ENCODE data around the gene NUPR2.
A peak's percentile ranks its signal among the peaks of the same experiment; 100 is the strongest.
"Not testable (repeated sequence)": the region's sequence is repeated elsewhere in the genome, so short reads cannot be mapped to it uniquely, and the experiment has no call there.

NUPR2 gene

GRCh38 chr7:56081626-56082340, 34.4 kb downstream of the NUPR2 start:
- TF ChIP-seq, protein P1, sequence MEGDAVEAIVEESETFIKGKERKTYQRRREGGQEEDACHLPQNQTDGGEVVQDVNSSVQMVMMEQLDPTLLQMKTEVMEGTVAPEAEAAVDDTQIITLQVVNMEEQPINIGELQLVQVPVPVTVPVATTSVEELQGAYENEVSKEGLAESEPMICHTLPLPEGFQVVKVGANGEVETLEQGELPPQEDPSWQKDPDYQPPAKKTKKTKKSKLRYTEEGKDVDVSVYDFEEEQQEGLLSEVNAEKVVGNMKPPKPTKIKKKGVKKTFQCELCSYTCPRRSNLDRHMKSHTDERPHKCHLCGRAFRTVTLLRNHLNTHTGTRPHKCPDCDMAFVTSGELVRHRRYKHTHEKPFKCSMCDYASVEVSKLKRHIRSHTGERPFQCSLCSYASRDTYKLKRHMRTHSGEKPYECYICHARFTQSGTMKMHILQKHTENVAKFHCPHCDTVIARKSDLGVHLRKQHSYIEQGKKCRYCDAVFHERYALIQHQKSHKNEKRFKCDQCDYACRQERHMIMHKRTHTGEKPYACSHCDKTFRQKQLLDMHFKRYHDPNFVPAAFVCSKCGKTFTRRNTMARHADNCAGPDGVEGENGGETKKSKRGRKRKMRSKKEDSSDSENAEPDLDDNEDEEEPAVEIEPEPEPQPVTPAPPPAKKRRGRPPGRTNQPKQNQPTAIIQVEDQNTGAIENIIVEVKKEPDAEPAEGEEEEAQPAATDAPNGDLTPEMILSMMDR (IDR thresholded peaks at IDR 0.05; ENCODE audit: control insufficient read depth, extremely low read depth, insufficient read depth): no peak
- H3K4me3 ChIP-seq (ENCODE audit: low read depth, low read length): no peak overlapping the region
- DNase-seq (ENCODE audit: low read depth): no peak

DNA sequence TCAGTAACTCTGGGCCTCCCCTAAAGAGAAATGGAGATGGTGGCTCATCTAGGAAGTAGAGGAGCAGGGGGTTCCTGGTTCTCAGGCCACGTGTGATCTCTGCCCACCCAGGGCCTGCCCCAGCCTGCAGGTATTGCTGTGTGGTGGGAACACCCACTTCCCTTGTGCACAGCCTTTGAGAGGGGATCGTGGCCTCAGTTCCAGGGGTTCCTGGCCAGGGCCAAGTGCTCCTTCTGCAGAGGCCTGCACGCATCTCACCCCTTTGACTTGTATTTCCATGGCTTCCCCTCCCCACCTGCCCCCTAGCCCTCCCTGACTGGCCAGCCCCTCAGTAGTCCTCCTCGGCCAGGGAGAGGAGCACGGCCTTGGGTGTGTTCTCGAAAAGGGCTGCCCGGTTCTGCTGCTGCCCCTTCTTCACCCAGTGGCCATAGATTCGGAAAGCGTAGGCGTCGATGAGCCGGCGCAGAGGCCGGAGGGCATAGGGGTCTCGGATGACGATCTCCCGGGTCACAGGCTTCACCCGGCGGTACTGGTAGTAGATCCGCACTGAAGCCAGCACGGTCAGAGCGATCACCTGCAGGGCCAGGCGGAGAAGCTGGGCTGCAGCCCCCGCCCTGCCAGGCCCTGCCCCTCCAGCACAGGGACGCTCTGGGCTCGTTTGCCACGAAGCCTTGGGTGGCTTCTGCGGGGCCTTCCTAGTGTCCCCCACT, 35.3 kb downstream of the NUPR2 start:
- DNase-seq (ENCODE audit: low read depth); H3K4me3 ChIP-seq (ENCODE audit: low read depth, low read length): not testable (repeated sequence)

DNA sequence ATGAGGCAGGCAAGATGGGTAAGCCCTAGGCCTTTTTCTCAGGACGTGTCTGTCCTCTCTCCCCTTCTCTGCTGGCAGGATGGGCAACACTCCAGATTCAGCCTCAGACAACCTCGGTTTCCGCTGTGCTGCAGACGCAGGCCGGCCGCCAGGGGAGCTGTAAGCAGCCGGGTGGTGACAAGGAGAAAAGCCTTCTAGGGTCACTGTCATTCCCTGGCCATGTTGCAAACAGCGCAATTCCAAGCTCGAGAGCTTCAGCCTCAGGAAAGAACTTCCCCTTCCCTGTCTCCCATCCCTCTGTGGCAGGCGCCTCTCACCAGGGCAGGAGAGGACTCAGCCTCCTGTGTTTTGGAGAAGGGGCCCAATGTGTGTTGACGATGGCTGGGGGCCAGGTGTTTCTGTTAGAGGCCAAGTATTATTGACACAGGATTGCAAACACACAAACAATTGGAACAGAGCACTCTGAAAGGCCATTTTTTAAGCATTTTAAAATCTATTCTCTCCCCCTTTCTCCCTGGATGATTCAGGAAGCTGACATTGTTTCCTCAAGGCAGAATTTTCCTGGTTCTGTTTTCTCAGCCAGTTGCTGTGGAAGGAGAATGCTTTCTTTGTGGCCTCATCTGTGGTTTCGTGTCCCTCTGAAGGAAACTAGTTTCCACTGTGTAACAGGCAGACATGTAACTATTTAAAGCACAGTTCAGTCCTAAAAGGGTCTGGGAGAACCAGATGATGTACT, 36.6 kb downstream of the NUPR2 start:
- peak; percentile 89 for DNase-seq (ENCODE audit: low read depth)
- TF ChIP-seq, protein P1 (IDR thresholded peaks at IDR 0.05; ENCODE audit: control insufficient read depth, extremely low read depth, insufficient read depth): peak; percentile 88
- 0 out of 2 replicates have a peak overlapping the region, but pooled peaks have one; percentile 5 for H3K4me3 ChIP-seq (ENCODE audit: low read depth, low read length)

GRCh38 chr7:56078196-56078595, 38.0 kb downstream of the NUPR2 start:
- no peak overlapping the region for H3K4me3 ChIP-seq (ENCODE audit: low read depth, low read length)
- no peak for DNase-seq (ENCODE audit: low read depth)
- TF ChIP-seq, protein P1 (IDR thresholded peaks at IDR 0.05; ENCODE audit: control insufficient read depth, extremely low read depth, insufficient read depth): no peak

DNA sequence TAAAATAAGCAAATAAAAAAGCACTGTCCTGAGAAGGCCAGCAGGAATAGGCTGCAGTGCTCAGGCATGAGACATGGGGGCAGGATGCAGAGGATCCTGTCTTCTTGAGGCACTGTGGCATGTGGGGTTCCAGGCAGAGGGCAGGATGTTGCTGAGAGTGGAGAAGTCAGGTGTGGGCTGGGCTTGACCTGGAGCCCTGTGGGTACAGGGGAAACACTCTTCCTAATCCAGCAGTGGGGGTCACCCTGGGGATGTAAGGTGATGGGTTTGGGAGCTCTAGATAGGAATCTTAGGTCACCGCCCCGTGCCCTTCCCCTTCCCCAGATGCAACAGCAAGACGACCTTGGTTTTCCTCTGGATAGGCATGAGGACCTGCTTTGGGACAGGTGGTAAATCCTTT, 38.5 kb downstream of the NUPR2 start:
- TF ChIP-seq, protein P1 (IDR thresholded peaks at IDR 0.05; ENCODE audit: control insufficient read depth, extremely low read depth, insufficient read depth): no peak
- DNase-seq (ENCODE audit: low read depth): no peak
- H3K4me3 ChIP-seq (ENCODE audit: low read depth, low read length): no peak overlapping the region

DNA sequence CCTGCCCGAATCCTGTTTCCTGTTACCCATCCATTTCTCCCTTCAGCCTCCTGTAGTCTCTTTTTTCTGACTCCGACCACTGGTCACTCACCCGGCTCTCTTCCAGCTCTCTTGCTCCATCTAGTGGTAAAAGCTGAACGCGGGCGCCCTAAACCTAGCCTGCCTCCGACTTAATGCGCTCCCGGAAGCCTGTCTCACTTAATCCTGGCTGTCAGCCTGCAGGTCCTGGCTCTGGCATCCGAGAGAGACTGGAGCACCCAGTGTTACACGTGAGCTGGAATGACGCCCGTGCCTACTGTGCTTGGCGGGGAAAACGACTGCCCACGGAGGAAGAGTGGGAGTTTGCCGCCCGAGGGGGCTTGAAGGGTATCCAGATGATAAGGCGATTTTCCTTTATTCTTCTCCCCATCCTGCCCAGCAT, 41.8 kb downstream of the NUPR2 start:
- H3K4me3 ChIP-seq (ENCODE audit: low read depth, low read length): no peak overlapping the region
- TF ChIP-seq, protein P1 (IDR thresholded peaks at IDR 0.05; ENCODE audit: control insufficient read depth, extremely low read depth, insufficient read depth): peak; percentile 75
- DNase-seq (ENCODE audit: low read depth): peak; percentile 95

DNA sequence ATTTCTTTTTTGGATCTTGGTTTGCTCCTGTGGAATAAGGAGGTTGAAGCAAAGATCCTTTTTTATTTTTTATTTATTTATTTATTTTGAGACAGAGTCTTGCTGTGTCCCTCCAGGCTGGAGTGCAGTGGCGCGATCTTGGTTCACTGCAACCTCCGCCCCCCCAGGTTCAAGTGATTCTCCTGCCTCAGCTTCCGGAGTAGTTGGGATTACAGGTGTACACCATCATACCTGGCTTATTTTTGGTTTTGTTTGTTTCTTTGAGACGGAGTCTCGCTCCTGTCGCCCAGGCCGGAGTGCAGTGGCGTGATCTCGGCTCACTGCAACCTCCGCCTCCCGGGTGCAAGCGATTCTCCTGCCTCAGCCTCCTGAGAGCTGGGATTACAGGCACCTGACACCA, 49.8 kb downstream of the NUPR2 start:
- DNase-seq (ENCODE audit: low read depth); H3K4me3 ChIP-seq (ENCODE audit: low read depth, low read length): not testable (repeated sequence)

All from LNCaP clone FGC (cell line).